A673 (cell line): Measurements from ENCODE around the gene GRHPR. TPM values are rescaled to one million over a fixed set of nuclear protein-coding genes. Genes with fewer than 3 reads are reported as not detected.

Experiments used
- BruUV-seq: library from RNA; stranded (reverse); fragments of 400-500 nt; replicated peaks from 2 replicates; lab custom pipeline; 2021; lab: Mats Ljungman, UMichigan
- CTCF ChIA-PET: fragments of 300-600 bp; sonication (Branson Sonifier 250); formaldehyde crosslinking; loops from one replicate; lab custom pipeline; 2022; ENCODE audit warnings: antibody characterized with exemption; lab: Charles Lee
- POLR2A ChIA-PET: fragments of 300-600 bp; sonication (Branson Sonifier 250); formaldehyde crosslinking; loops from one replicate; lab custom pipeline; 2022; ENCODE audit warnings: antibody characterized with exemption; ENCODE audit not compliant: low non-redundant PET; lab: Charles Lee
- DNase-seq: peaks from one replicate; pipeline ENCODE4 v3.0.0-alpha.2; 2015; ENCODE audit warnings: low spot score
- H3K27ac ChIP-seq: fragments of 200-600 bp; sonication (generic); 2 replicates; pipeline ENCODE4 v1.5.1; 2016; ENCODE audit warnings: mixed run types, low read depth, mild to moderate bottlenecking, mixed read lengths, antibody characterized with exemption, low read length; ENCODE audit not compliant: poor library complexity, severe bottlenecking
- H3K27me3 ChIP-seq: fragments of 200-600 bp; sonication (generic); replicated peaks from 2 replicates; pipeline ENCODE4 v1.6.1; 2017; ENCODE audit warnings: mixed run types, low read depth, mild to moderate bottlenecking, mixed read lengths, antibody characterized with exemption, low read length; ENCODE audit not compliant: insufficient read depth, poor library complexity
- H3K36me3 ChIP-seq: fragments of 200-600 bp; sonication (generic); 2 replicates; pipeline ENCODE4 v1.6.1; 2016; ENCODE audit warnings: mixed run types, mild to moderate bottlenecking, mixed read lengths, antibody characterized with exemption, low read length; ENCODE audit not compliant: insufficient read depth, poor library complexity, severe bottlenecking
- H3K4me1 ChIP-seq: fragments of 200-600 bp; sonication (generic); 2 replicates; pipeline ENCODE4 v1.6.1; 2017; ENCODE audit warnings: mixed run types, mild to moderate bottlenecking, mixed read lengths, antibody characterized with exemption, low read length; ENCODE audit not compliant: insufficient read depth, poor library complexity, severe bottlenecking
- H3K4me3 ChIP-seq: fragments of 200-600 bp; sonication (generic); 2 replicates; pipeline ENCODE4 v1.5.1; 2016; ENCODE audit warnings: low read depth, mixed run types, mild to moderate bottlenecking, mixed read lengths, low read length; ENCODE audit not compliant: poor library complexity, severe bottlenecking
- H3K9me3 ChIP-seq: fragments of 200-600 bp; sonication (generic); 2 replicates; pipeline ENCODE4 v1.6.1; 2016; ENCODE audit warnings: mixed run types, low read depth, mild to moderate bottlenecking, mixed read lengths, antibody characterized with exemption, low read length; ENCODE audit not compliant: poor library complexity, severe bottlenecking
- EZH2 ChIP-seq: fragments of 200-600 bp; sonication (generic); IDR thresholded peaks from 2 replicates; pipeline ENCODE4 v1.6.1; 2017; ENCODE audit warnings: borderline replicate concordance, low read depth, mild to moderate bottlenecking, mixed read lengths, antibody characterized with exemption, low read length; ENCODE audit not compliant: poor library complexity, severe bottlenecking
- intact Hi-C: fragments of 100-400 bp; cut with micrococcal nuclease; formaldehyde crosslinking; loops from one replicate; pipeline ENCODE4 v1.10.0; 2022; ENCODE audit not compliant: unreplicated experiment
- total RNA-seq: library from RNA; stranded (reverse); gene quantifications from 2 replicates; pipeline ENCODE4 v1.2.3, GENCODE V29; 2021
- TF ChIP-seq, protein P1 (sequence below): fragments of 300-800, 200-600 bp; sonication (generic); conservative IDR thresholded peaks from 2 replicates; pipeline ENCODE4 v1.5.1; 2017; ENCODE audit warnings: low read depth, mild to moderate bottlenecking, antibody characterized with exemption, low read length, moderate library complexity, mixed read lengths

Gene GRHPR
- total RNA-seq, 1 experiment from 2014 or later = 102 TPM

DNA sequence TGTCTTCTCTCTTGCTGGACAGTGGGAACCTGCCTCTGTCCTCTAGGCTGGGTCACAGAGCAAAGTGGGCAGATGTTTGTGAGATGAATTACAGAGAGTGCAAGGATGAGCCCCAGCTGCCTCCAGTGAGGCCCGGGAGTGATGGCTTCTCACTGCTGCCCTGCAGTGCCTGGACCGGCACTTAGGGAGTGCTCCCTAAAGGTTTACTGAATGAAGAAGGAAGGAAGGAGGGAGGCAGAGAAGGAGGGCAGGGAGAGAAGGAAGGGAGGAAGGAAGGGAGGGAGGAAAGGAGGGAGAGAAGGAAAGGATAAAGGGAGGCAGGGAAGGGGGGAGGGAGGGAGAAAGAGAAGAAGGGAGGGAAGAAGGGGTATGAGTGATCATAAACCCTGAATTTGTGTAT, 42.7 kb upstream of the GRHPR start:
- Histone ChIP-seq H3K9me3 (no peaks in the 10 kb centered on the region), H3K27me3 (no peaks in the 10 kb centered on the region), H3K36me3 (no peaks in the 10 kb centered on the region), H3K4me1 (peaks cover 21% of the 10 kb centered on the region), H3K4me3 (no peak overlapping the region), H3K27ac (no peak overlapping the region)
- no peak for DNase-seq
- CTCF ChIA-PET = no interaction called here
- intact Hi-C loops = loop anchor here (5.0 to 10.0 kb wide), 3 partner anchors 233 to 505 kb away; no protein-coding TSS in a partner anchor
- BruUV-seq = no TSS peak
- TF ChIP-seq EZH2 = no peak
- TF ChIP-seq, protein P1, sequence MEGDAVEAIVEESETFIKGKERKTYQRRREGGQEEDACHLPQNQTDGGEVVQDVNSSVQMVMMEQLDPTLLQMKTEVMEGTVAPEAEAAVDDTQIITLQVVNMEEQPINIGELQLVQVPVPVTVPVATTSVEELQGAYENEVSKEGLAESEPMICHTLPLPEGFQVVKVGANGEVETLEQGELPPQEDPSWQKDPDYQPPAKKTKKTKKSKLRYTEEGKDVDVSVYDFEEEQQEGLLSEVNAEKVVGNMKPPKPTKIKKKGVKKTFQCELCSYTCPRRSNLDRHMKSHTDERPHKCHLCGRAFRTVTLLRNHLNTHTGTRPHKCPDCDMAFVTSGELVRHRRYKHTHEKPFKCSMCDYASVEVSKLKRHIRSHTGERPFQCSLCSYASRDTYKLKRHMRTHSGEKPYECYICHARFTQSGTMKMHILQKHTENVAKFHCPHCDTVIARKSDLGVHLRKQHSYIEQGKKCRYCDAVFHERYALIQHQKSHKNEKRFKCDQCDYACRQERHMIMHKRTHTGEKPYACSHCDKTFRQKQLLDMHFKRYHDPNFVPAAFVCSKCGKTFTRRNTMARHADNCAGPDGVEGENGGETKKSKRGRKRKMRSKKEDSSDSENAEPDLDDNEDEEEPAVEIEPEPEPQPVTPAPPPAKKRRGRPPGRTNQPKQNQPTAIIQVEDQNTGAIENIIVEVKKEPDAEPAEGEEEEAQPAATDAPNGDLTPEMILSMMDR = no peak
- POLR2A ChIA-PET = no interaction called here

DNA sequence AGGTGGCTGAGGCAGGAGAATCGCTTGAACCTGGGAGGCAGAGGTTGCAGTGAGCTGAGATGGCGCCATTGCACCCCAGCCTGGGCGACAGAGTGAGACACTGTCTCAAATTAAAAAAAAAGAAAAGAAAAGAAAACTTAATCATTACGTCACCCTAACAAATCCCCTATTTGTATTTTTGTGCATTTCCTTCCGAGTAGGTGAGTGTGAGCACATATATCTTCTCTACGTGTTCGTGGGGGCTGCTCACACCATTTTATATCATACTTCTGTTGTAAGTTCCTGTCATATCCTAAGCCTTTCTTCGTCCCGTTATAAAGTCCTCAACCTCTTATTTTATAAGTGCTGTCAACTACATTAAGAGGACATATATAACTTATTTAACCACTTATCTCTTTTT, 41.9 kb upstream of the GRHPR start:
- CTCF ChIA-PET = no interaction called here
- intact Hi-C loops = loop anchor here (5.0 to 10.0 kb wide), 3 partner anchors 233 to 506 kb away; no protein-coding TSS in a partner anchor
- Histone ChIP-seq H3K27me3 (no peaks in the 10 kb centered on the region), H3K4me3 (no peak overlapping the region), H3K9me3 (no peaks in the 10 kb centered on the region), H3K4me1 (peaks cover 28% of the 10 kb centered on the region), H3K27ac (no peak overlapping the region), H3K36me3 (no peaks in the 10 kb centered on the region)
- TF ChIP-seq, protein P1 = no peak
- no peak for TF ChIP-seq EZH2
- BruUV-seq = no TSS peak
- POLR2A ChIA-PET = no interaction called here
- DNase-seq = no peak

DNA sequence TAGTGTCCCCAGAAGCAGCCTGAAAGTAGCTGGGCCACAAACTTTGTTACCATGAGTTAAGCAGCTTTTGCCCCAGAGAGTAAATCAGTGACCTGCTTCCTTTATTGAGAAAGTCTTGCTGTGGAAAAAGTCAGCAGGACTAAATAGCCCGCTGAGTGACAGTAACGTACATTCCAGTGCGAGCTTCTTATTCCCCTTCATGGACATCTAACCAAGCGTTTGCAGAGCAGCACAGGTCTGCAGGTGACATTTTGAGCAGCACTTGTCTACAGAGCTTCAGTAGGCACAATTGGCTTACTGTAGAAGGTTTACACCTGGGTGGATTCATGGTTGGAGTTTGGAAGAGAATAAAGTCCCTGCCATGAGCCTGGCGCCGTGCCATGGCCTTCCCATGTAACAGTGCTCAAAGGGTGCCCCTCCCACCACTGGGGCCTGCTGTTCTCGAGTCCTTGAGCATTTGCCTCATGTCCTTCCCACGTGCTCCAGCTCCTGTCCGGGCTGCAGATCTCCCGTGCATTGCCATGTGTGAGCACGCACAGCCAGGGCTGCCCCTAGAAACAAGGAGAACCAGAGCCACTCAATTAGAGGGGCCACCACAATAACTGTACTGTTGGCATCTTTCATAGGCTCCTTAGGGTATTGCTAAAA, 41.3 kb upstream of the GRHPR start:
- intact Hi-C loops = loop anchor here (5.0 to 10.0 kb wide), 3 partner anchors 234 to 506 kb away; no protein-coding TSS in a partner anchor
- no peak for DNase-seq
- ChIA-PET CTCF (interaction anchor here (0.6 kb wide), 1 partner anchor 21 kb away, joined by 4 read pairs; no protein-coding TSS in a partner anchor), POLR2A (no interaction called here)
- Histone ChIP-seq H3K9me3 (no peaks in the 10 kb centered on the region), H3K36me3 (no peaks in the 10 kb centered on the region), H3K4me3 (no peak overlapping the region), H3K27me3 (no peaks in the 10 kb centered on the region), H3K4me1 (peaks cover 33% of the 10 kb centered on the region), H3K27ac (no peak overlapping the region)
- BruUV-seq = no TSS peak
- no peak for TF ChIP-seq EZH2
- TF ChIP-seq, protein P1 = no peak
